Endodermal cell (in vitro differentiated cells): Measurements from ENCODE around the gene SH3YL1. TPM values are rescaled to one million over a fixed set of nuclear protein-coding genes. Genes with fewer than 3 reads are reported as not detected.

Source experiments
- DNase-seq: peaks from one replicate; pipeline ENCODE4 v3.0.0-alpha.2; 2017
- H3K27ac ChIP-seq: 2 replicates; pipeline ENCODE4 v1.5.1; 2013; ENCODE audit warnings: mild to moderate bottlenecking, low read depth, low read length, moderate library complexity
- H3K27me3 ChIP-seq: 2 replicates; pipeline ENCODE4 v1.6.1; 2013; ENCODE audit warnings: mild to moderate bottlenecking, low read length, moderate library complexity; ENCODE audit not compliant: insufficient read depth, control insufficient read depth, poor library complexity, severe bottlenecking
- H3K36me3 ChIP-seq: 2 replicates; pipeline ENCODE4 v1.7.0; 2013; ENCODE audit warnings: mild to moderate bottlenecking, low read length, moderate library complexity; ENCODE audit not compliant: control insufficient read depth, insufficient read depth
- H3K4me1 ChIP-seq: one replicate; pipeline ENCODE4 v1.7.0; 2013; ENCODE audit warnings: low read length; ENCODE audit not compliant: control insufficient read depth, insufficient read depth
- H3K4me3 ChIP-seq: 2 replicates; pipeline ENCODE4 v1.5.1; 2013; ENCODE audit warnings: mild to moderate bottlenecking, low read length, moderate library complexity
- H3K9ac ChIP-seq: 2 replicates; pipeline ENCODE4 v1.6.1; 2013; ENCODE audit warnings: mild to moderate bottlenecking, low read length, moderate library complexity; ENCODE audit not compliant: poor library complexity, severe bottlenecking; ENCODE audit errors: extremely low read depth
- H3K9me3 ChIP-seq: 2 replicates; pipeline ENCODE4 v1.6.1; 2013; ENCODE audit warnings: mild to moderate bottlenecking, low read length, moderate library complexity; ENCODE audit not compliant: control insufficient read depth
- H3K27ac Mint-ChIP-seq: 2 replicates; pipeline ENCODE4 v1.8.0; 2020; ENCODE audit warnings: mixed read lengths
- H3K27me3 Mint-ChIP-seq: 2 replicates; pipeline ENCODE4 v1.8.0; 2021; ENCODE audit warnings: mild to moderate bottlenecking, mixed read lengths; ENCODE audit not compliant: insufficient read depth
- H3K36me3 Mint-ChIP-seq: 2 replicates; pipeline ENCODE4 v1.8.0; 2020; ENCODE audit warnings: low read depth, mixed read lengths
- H3K4me1 Mint-ChIP-seq: 2 replicates; pipeline ENCODE4 v1.8.0; 2020; ENCODE audit warnings: mixed read lengths
- H3K4me3 Mint-ChIP-seq: 2 replicates; pipeline ENCODE4 v1.8.0; 2020; ENCODE audit warnings: mild to moderate bottlenecking, moderate library complexity, mixed read lengths
- H3K9me3 Mint-ChIP-seq: 2 replicates; pipeline ENCODE4 v1.8.0; 2020; ENCODE audit warnings: mild to moderate bottlenecking, mixed read lengths
- WGBS, 2 experiments: methylation state at CpG; one replicate each; pipeline versions ENCODE4 v1.1.5 to v1.1.7; 2013; ENCODE audit warnings: missing lambda C conversion rate in 2 of 2, mixed read lengths in 1 of 2; ENCODE audit not compliant: insufficient coverage in 1 of 2, insufficient read length in 1 of 2; 5-methylcytosine and 5-hydroxymethylcytosine counted together
- total RNA-seq, 2 donors: library from RNA; stranded (reverse); fragmentation: NEBNext Ultra II Directional in 1 of 2; extraction: Animal tissue kit (Norgen Biotek cat#: 25700) in 1 of 2; gene quantifications; 2 replicates in 1 of 2; 3 replicates in 1 of 2; pipeline ENCODE4 v1.2.1, GENCODE V29; 2021
- TF ChIP-seq, protein P1 (sequence below): fragments of 200-600 bp; sonication (generic); conservative IDR thresholded peaks from 2 replicates; pipeline ENCODE4 v1.5.0; 2021; ENCODE audit warnings: antibody characterized with exemption, mild to moderate bottlenecking

SH3YL1 gene
- total RNA-seq, 2 donors from 2014 or later: 33.6 to 39.0 TPM

DNA sequence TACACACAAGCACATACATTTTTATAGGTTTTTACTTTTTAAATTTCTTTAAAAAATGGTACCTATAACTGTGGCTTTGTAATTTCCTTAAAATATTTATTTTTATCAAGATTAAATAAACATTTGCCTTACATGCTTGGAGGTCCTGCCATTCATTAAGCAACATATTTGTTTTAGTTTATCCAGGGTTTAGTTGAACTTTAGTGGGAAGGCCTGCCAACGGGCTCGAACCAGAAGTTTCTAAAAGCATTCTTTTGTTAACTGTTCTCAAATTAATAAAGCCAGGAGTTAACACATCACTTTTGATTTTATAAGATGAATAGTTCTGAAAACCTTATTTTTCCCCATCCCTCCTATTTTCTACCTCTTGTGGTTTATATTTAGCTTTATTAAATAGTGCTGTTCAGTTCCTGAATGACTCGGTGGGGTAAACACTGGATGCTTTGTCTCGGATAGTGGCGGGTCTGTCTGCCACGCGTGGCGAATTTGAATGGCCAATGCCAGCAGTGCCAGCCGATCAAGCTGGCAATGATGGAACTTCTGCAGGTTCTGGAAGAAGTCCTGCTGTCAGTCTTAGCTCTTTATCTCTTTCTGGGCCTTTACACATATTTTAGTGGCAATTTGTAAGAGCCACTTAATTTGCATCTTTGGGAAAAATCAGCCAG, 32.2 kb downstream of the SH3YL1 start:
- no peak overlapping the region for H3K27ac Mint-ChIP-seq
- Histone ChIP-seq H3K4me3 (no peak overlapping the region), H3K36me3 (peaks cover 3% of the 10 kb centered on the region), H3K27me3 (no peaks in the 10 kb centered on the region), H3K9ac (no peak overlapping the region), H3K4me1 (no peaks in the 10 kb centered on the region), H3K27ac (no peak overlapping the region), H3K9me3 (no peaks in the 10 kb centered on the region)
- TF ChIP-seq, protein P1, sequence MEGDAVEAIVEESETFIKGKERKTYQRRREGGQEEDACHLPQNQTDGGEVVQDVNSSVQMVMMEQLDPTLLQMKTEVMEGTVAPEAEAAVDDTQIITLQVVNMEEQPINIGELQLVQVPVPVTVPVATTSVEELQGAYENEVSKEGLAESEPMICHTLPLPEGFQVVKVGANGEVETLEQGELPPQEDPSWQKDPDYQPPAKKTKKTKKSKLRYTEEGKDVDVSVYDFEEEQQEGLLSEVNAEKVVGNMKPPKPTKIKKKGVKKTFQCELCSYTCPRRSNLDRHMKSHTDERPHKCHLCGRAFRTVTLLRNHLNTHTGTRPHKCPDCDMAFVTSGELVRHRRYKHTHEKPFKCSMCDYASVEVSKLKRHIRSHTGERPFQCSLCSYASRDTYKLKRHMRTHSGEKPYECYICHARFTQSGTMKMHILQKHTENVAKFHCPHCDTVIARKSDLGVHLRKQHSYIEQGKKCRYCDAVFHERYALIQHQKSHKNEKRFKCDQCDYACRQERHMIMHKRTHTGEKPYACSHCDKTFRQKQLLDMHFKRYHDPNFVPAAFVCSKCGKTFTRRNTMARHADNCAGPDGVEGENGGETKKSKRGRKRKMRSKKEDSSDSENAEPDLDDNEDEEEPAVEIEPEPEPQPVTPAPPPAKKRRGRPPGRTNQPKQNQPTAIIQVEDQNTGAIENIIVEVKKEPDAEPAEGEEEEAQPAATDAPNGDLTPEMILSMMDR: no peak
- no peaks in the 10 kb centered on the region for H3K27me3 Mint-ChIP-seq
- peaks cover 3% of the 10 kb centered on the region for H3K4me1 Mint-ChIP-seq
- H3K36me3 Mint-ChIP-seq: peaks cover 40% of the 10 kb centered on the region
- no peak overlapping the region for H3K4me3 Mint-ChIP-seq
- H3K9me3 Mint-ChIP-seq: peaks cover 2% of the 10 kb centered on the region
- WGBS, 2 experiments: 91 to 95% methylated on average over 7 to 9 of the region's 9 CpGs
- DNase-seq: no peak

DNA sequence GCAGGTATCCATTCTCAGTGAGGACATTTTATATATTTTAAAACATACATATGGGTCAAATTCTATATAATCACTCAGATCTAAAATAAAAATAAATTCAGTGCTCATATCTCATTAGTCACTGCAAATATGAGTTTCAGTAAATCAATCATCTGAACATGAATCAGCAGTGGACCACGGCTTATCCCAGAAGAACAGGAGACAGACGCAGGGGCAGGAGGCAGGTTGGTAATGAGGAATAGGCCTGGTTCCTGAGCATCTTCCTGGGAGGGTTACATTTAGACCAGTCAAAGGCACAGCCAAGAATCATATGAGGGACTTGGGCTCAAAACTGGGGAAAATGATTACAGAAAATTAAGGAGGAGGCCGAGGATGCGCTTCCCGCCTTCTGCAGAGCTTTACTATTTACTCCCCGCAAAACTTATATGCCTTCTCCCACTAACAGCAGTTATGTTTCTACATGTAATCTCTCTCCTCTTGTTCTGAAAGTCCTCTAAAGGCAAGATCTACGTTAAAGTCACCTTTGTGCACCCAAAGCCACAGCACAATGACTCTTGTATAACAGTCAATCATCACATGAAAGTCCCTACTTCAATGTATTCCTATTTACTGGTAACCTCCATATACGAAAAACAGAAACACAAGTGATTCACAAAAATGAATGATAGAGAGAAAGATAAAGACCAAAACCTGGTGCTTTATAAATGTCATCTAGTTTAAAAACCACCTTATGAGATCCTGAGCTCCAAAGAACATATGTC, 35.1 kb downstream of the SH3YL1 start:
- Mint-ChIP-seq H3K27me3 (no peaks in the 10 kb centered on the region), H3K9me3 (no peaks in the 10 kb centered on the region), H3K4me1 (peaks cover 3% of the 10 kb centered on the region), H3K36me3 (peaks cover 47% of the 10 kb centered on the region), H3K4me3 (no peak overlapping the region), H3K27ac (no peak overlapping the region)
- no peaks in the 10 kb centered on the region for H3K4me1 ChIP-seq
- H3K9ac ChIP-seq: no peak overlapping the region
- WGBS, 2 experiments: 94 to 100% methylated on average over 6 to 8 of the region's 8 CpGs
- peaks cover 4% of the 10 kb centered on the region for H3K36me3 ChIP-seq
- no peaks in the 10 kb centered on the region for H3K9me3 ChIP-seq
- no peak overlapping the region for H3K27ac ChIP-seq
- TF ChIP-seq, protein P1: no peak
- H3K27me3 ChIP-seq: no peaks in the 10 kb centered on the region
- H3K4me3 ChIP-seq: no peak overlapping the region
- DNase-seq: no peak

DNA sequence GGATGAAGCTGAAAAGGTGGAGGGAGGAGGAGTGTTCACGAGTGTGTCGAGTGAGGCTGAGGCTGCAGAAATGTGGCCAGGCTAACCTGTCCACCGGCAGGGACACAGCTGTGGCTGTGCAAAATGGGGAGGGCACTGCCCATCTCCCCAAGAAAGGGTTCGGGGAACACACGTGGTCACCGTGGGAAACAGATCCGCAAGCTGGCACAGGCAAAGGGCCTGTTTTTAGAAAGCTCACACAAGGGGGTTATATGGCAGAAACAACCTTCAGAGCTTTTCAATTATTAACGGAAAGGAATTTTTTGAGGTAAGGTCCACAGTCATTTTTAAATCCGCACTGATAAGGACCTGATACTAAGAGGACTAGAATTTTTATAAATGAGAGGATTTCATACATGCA, 35.7 kb downstream of the SH3YL1 start:
- H3K27ac ChIP-seq: no peak overlapping the region
- Mint-ChIP-seq H3K4me1 (peaks cover 3% of the 10 kb centered on the region), H3K27me3 (no peaks in the 10 kb centered on the region), H3K4me3 (no peak overlapping the region), H3K36me3 (peaks cover 50% of the 10 kb centered on the region), H3K9me3 (no peaks in the 10 kb centered on the region), H3K27ac (no peak overlapping the region)
- no peak overlapping the region for H3K4me3 ChIP-seq
- TF ChIP-seq, protein P1: no peak
- peaks cover 8% of the 10 kb centered on the region for H3K36me3 ChIP-seq
- 87 to 93% methylated on average over 9 of the region's 9 CpGs for WGBS, 2 experiments
- H3K9ac ChIP-seq: no peak overlapping the region
- H3K27me3 ChIP-seq: no peaks in the 10 kb centered on the region
- no peaks in the 10 kb centered on the region for H3K4me1 ChIP-seq
- DNase-seq: no peak
- no peaks in the 10 kb centered on the region for H3K9me3 ChIP-seq
